HepG2 (cell line): ENCODE data around the gene C2orf74. TPM values are rescaled to one million over a fixed set of nuclear protein-coding genes. Genes with fewer than 3 reads are reported as not detected.

Source experiments
- EEA1 ChIP-seq: sonication (generic); formaldehyde crosslinking; IDR thresholded peaks from 2 replicates; pipeline ENCODE4 v1.5.1; 2020; ENCODE audit warnings: mild to moderate bottlenecking, missing genetic modification reagents, borderline replicate concordance
- ELF3 ChIP-seq: IDR thresholded peaks from 2 replicates; pipeline ENCODE4 v1.6.1; 2016; ENCODE audit warnings: missing genetic modification reagents, missing compliant biosample characterization
- KDM4B ChIP-seq: sonication (generic); formaldehyde crosslinking; IDR thresholded peaks from 2 replicates; pipeline ENCODE4 v1.4.0; 2020; ENCODE audit warnings: missing genetic modification reagents
- TSC22D2 ChIP-seq: sonication (generic); formaldehyde crosslinking; IDR thresholded peaks from 2 replicates; pipeline ENCODE4 v1.5.1; 2020; ENCODE audit warnings: missing genetic modification reagents, mild to moderate bottlenecking, borderline replicate concordance
- ZBTB8A ChIP-seq: sonication (generic); formaldehyde crosslinking; IDR thresholded peaks from 2 replicates; pipeline ENCODE4 v1.4.0; 2020; ENCODE audit warnings: mild to moderate bottlenecking, low read depth, missing genetic modification reagents, borderline replicate concordance
- ZNF180 ChIP-seq: sonication (generic); formaldehyde crosslinking; IDR thresholded peaks from 2 replicates; pipeline ENCODE4 v1.4.0; 2020; ENCODE audit warnings: low read depth, missing genetic modification reagents, borderline replicate concordance
- ZNF510 ChIP-seq: sonication (generic); formaldehyde crosslinking; IDR thresholded peaks from 2 replicates; pipeline ENCODE4 v1.4.0; 2020; ENCODE audit warnings: low read depth, mild to moderate bottlenecking, missing genetic modification reagents
- polyA plus RNA-seq, 8 experiments: library from polyadenylated mRNA; depleted of rRNA in 3 of 8; stranded (reverse) in 7 of 8; unstranded in 1 of 8; fragments of >200 nt; fragmentation: Illumina TruSeq in 4 of 8; extraction: Trizol in 4 of 8; gene quantifications; 2 replicates each; pipeline versions ENCODE4 v1.2.1 to v1.2.3, GENCODE V29; 2011 to 2016; ENCODE audit warnings: low read depth in 4 of 8, missing spikeins in 1 of 8, mixed read lengths in 1 of 8; ENCODE audit not compliant: insufficient read depth in 1 of 8
- total RNA-seq, 5 experiments: library from RNA; depleted of rRNA; stranded (reverse); fragments of >200 nt; fragmentation: Illumina TruSeq; extraction: Trizol; gene quantifications; 2 replicates each; pipeline ENCODE4 v1.2.3, GENCODE V29; 2016; ENCODE audit warnings: low read depth in 1 of 5
- TF ChIP-seq, protein P1 (sequence below): sonication (generic); formaldehyde crosslinking; IDR thresholded peaks from 2 replicates; pipeline ENCODE4 v1.9.0; 2022; ENCODE audit warnings: low read depth, missing genetic modification reagents
- TF ChIP-seq, protein P2 (sequence below): sonication (generic); formaldehyde crosslinking; IDR thresholded peaks from 2 replicates; pipeline ENCODE4 v1.5.0; 2020; ENCODE audit warnings: mild to moderate bottlenecking, missing genetic modification reagents
- TF ChIP-seq, protein P3 (sequence below): sonication (generic); formaldehyde crosslinking; IDR thresholded peaks from 2 replicates; pipeline ENCODE4 v1.4.0; 2020; ENCODE audit warnings: mild to moderate bottlenecking, missing genetic modification reagents
- TF ChIP-seq, protein P4 (sequence below): sonication (generic); formaldehyde crosslinking; IDR thresholded peaks from 2 replicates; pipeline ENCODE4; 2020; ENCODE audit warnings: missing genetic modification reagents, mild to moderate bottlenecking, borderline replicate concordance
- TF ChIP-seq, protein P5 (sequence below): sonication (generic); formaldehyde crosslinking; IDR thresholded peaks from 2 replicates; pipeline ENCODE4 v1.4.0; 2020; ENCODE audit warnings: missing genetic modification reagents
- TF ChIP-seq, protein P6 (sequence below): sonication (generic); formaldehyde crosslinking; conservative IDR thresholded peaks from 2 replicates; pipeline ENCODE4 v1.5.0; 2020; ENCODE audit warnings: missing genetic modification reagents

Gene C2orf74
- total and polyA plus RNA-seq, 2 of the 13 experiments (the other 11 are each of a cell fraction or from before 2014, with no cell fraction given) = 10.6 to 13.8 TPM

DNA sequence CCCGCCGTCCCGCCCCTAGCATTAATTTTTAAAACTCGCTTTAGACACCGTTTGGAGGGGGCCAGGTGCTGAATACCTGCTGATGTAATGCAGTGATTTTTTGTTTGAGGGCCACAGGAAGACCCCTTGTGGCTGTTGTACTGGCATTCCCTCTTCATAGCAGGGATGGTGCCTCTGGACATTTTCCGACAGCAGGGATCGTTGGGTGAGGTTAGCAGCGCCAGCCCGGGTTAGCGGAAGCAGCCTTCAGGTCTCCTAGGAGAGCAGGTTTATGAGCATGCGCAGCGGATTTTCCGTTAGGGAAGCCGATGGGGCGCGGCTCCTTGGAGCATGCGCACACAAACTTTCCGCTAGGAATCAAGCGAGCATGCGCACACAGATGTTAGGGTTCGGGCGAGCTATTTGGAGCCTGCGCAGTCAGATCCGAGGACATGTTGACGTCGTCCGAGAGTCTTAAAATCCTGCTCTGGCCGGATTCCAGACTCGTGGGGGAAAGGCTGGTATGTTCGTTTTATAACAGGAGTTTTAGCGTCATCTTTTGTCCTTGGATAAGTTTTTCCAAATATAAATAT is 17.2 kb upstream of the C2orf74 start (continued):
- TF ChIP-seq, protein P1, sequence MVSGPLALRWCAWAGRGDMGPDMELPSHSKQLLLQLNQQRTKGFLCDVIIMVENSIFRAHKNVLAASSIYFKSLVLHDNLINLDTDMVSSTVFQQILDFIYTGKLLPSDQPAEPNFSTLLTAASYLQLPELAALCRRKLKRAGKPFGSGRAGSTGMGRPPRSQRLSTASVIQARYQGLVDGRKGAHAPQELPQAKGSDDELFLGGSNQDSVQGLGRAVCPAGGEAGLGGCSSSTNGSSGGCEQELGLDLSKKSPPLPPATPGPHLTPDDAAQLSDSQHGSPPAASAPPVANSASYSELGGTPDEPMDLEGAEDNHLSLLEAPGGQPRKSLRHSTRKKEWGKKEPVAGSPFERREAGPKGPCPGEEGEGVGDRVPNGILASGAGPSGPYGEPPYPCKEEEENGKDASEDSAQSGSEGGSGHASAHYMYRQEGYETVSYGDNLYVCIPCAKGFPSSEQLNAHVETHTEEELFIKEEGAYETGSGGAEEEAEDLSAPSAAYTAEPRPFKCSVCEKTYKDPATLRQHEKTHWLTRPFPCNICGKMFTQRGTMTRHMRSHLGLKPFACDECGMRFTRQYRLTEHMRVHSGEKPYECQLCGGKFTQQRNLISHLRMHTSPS (CRISPR knock-in tag) = no peak
- TF ChIP-seq, protein P2, sequence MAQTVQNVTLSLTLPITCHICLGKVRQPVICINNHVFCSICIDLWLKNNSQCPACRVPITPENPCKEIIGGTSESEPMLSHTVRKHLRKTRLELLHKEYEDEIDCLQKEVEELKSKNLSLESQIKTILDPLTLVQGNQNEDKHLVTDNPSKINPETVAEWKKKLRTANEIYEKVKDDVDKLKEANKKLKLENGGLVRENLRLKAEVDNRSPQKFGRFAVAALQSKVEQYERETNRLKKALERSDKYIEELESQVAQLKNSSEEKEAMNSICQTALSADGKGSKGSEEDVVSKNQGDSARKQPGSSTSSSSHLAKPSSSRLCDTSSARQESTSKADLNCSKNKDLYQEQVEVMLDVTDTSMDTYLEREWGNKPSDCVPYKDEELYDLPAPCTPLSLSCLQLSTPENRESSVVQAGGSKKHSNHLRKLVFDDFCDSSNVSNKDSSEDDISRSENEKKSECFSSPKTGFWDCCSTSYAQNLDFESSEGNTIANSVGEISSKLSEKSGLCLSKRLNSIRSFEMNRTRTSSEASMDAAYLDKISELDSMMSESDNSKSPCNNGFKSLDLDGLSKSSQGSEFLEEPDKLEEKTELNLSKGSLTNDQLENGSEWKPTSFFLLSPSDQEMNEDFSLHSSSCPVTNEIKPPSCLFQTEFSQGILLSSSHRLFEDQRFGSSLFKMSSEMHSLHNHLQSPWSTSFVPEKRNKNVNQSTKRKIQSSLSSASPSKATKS = no peak
- no peak for TF ChIP-seq ZBTB8A
- TF ChIP-seq, protein P3, sequence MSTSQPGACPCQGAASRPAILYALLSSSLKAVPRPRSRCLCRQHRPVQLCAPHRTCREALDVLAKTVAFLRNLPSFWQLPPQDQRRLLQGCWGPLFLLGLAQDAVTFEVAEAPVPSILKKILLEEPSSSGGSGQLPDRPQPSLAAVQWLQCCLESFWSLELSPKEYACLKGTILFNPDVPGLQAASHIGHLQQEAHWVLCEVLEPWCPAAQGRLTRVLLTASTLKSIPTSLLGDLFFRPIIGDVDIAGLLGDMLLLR = 0 out of 2 replicates have a peak, but pooled peaks have one; percentile 36
- TF ChIP-seq, protein P4, sequence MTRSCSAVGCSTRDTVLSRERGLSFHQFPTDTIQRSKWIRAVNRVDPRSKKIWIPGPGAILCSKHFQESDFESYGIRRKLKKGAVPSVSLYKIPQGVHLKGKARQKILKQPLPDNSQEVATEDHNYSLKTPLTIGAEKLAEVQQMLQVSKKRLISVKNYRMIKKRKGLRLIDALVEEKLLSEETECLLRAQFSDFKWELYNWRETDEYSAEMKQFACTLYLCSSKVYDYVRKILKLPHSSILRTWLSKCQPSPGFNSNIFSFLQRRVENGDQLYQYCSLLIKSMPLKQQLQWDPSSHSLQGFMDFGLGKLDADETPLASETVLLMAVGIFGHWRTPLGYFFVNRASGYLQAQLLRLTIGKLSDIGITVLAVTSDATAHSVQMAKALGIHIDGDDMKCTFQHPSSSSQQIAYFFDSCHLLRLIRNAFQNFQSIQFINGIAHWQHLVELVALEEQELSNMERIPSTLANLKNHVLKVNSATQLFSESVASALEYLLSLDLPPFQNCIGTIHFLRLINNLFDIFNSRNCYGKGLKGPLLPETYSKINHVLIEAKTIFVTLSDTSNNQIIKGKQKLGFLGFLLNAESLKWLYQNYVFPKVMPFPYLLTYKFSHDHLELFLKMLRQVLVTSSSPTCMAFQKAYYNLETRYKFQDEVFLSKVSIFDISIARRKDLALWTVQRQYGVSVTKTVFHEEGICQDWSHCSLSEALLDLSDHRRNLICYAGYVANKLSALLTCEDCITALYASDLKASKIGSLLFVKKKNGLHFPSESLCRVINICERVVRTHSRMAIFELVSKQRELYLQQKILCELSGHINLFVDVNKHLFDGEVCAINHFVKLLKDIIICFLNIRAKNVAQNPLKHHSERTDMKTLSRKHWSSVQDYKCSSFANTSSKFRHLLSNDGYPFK = peak; percentile 17; the same call in 1 of the 2 replicates
- TF ChIP-seq ELF3 (CRISPR knock-in tag) = peak; percentile 85
- TF ChIP-seq ZNF510 = 0 out of 2 replicates have a peak, but pooled peaks have one; percentile 28
- TF ChIP-seq KDM4B = no peak; the same call in 1 of the 2 replicates
- no peak for TF ChIP-seq EEA1 (CRISPR knock-in tag)
- TF ChIP-seq, protein P5, sequence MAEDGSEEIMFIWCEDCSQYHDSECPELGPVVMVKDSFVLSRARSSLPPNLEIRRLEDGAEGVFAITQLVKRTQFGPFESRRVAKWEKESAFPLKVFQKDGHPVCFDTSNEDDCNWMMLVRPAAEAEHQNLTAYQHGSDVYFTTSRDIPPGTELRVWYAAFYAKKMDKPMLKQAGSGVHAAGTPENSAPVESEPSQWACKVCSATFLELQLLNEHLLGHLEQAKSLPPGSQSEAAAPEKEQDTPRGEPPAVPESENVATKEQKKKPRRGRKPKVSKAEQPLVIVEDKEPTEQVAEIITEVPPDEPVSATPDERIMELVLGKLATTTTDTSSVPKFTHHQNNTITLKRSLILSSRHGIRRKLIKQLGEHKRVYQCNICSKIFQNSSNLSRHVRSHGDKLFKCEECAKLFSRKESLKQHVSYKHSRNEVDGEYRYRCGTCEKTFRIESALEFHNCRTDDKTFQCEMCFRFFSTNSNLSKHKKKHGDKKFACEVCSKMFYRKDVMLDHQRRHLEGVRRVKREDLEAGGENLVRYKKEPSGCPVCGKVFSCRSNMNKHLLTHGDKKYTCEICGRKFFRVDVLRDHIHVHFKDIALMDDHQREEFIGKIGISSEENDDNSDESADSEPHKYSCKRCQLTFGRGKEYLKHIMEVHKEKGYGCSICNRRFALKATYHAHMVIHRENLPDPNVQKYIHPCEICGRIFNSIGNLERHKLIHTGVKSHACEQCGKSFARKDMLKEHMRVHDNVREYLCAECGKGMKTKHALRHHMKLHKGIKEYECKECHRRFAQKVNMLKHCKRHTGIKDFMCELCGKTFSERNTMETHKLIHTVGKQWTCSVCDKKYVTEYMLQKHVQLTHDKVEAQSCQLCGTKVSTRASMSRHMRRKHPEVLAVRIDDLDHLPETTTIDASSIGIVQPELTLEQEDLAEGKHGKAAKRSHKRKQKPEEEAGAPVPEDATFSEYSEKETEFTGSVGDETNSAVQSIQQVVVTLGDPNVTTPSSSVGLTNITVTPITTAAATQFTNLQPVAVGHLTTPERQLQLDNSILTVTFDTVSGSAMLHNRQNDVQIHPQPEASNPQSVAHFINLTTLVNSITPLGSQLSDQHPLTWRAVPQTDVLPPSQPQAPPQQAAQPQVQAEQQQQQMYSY = no peak
- TF ChIP-seq ZNF180 = no peak
- TF ChIP-seq, protein P6, sequence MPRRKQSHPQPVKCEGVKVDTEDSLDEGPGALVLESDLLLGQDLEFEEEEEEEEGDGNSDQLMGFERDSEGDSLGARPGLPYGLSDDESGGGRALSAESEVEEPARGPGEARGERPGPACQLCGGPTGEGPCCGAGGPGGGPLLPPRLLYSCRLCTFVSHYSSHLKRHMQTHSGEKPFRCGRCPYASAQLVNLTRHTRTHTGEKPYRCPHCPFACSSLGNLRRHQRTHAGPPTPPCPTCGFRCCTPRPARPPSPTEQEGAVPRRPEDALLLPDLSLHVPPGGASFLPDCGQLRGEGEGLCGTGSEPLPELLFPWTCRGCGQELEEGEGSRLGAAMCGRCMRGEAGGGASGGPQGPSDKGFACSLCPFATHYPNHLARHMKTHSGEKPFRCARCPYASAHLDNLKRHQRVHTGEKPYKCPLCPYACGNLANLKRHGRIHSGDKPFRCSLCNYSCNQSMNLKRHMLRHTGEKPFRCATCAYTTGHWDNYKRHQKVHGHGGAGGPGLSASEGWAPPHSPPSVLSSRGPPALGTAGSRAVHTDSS (CRISPR knock-in tag) = no peak
- TF ChIP-seq TSC22D2 (CRISPR knock-in tag) = peak; percentile 87; the same call in 1 of the 2 replicates
